ENCODE measurements around the gene EFCAB7. TPM values are rescaled to one million over a fixed set of nuclear protein-coding genes. Genes with fewer than 3 reads are reported as not detected.

Gene EFCAB7
- total RNA-seq, 2 experiments from 2014 or later: 8.5 to 9.1 TPM

Other genes starting within 250 kb of the EFCAB7 start
- gene FOXD3, start 201.0 kb upstream of the EFCAB7 start, total RNA-seq: not detected
- gene ALG6, start 155.9 kb upstream of the EFCAB7 start, total RNA-seq: 10 to 100 TPM; 16.2 to 16.3 TPM
- 10 to 100 TPM; 81.8 to 81.9 TPM for gene ITGB3BP, start 300 bp upstream of the EFCAB7 start, total RNA-seq
- 10 to 100 TPM; 38.8 to 43.8 TPM for gene PGM1, start 69.9 kb downstream of the EFCAB7 start, total RNA-seq

Data from activated CD4-positive, alpha-beta T cell treated with anti-CD3 and anti-CD28 coated beads for 36 hours (primary cell).